A549 (cell line): Measurements from ENCODE around the gene SMYD4. TPM values are rescaled to one million over a fixed set of nuclear protein-coding genes. Genes with fewer than 3 reads are reported as not detected.

Experiments used
- ATAC-seq, 2 experiments: fragments of 200-7000 bp in 1 of 2; fragments of >200 bp in 1 of 2; cut with Nextera tagmentation in 1 of 2; cut with Tn5 transposase in 1 of 2; 3 replicates each; pipeline versions ENCODE4 v1.8.0 to v1.9.1; 2018 to 2020; ENCODE audit warnings: mild to moderate bottlenecking in 1 of 2, moderate library complexity in 1 of 2
- CTCF ChIA-PET: fragments of 300-600 bp; sonication (Branson Sonifier 250); formaldehyde crosslinking; extraction: SDS; loops from one replicate; lab custom pipeline; 2021; ENCODE audit warnings: antibody characterized with exemption, inconsistent platforms; lab: Yijun Ruan, JAX
- POLR2A ChIA-PET: fragments of 350-600 bp; formaldehyde crosslinking; extraction: SDS; loops from one replicate; lab custom pipeline; 2021; ENCODE audit warnings: antibody characterized with exemption, inconsistent platforms; lab: Yijun Ruan, JAX
- DNase-seq, 2 experiments: peaks; one replicate each; pipeline versions ENCODE4 v3.0.0 to v3.0.0-alpha.2; 2011 to 2016; ENCODE audit warnings: low read depth in 1 of 2, low spot score in 1 of 2
- FAIRE-seq: peaks from 2 replicates; lab custom pipeline; 2011; peaks lifted over from hg19 to GRCh38; lab: Jason Lieb, UNC
- H3K27ac ChIP-seq, 2 experiments: fragments of >200 bp; sonication (Bioruptor Twin); formaldehyde crosslinking; 3 replicates each; pipeline ENCODE4 v1.5.1; 2016 to 2017
- H3K4me1 ChIP-seq: fragments of >200 bp; sonication (Bioruptor Twin); formaldehyde crosslinking; 3 replicates; pipeline ENCODE4 v1.6.1; 2016
- H3K4me2 ChIP-seq: fragments of >200 bp; sonication (Bioruptor Twin); formaldehyde crosslinking; 3 replicates; pipeline ENCODE4 v1.6.1; 2016
- H3K4me3 ChIP-seq: fragments of >200 bp; sonication (Bioruptor Twin); formaldehyde crosslinking; 3 replicates; pipeline ENCODE4 v1.5.1; 2016
- H3K9me3 ChIP-seq: fragments of >200 bp; sonication (Bioruptor Twin); formaldehyde crosslinking; 3 replicates; pipeline ENCODE4 v1.6.1; 2016
- BHLHE40 ChIP-seq: IDR thresholded peaks from 2 replicates; pipeline ENCODE4 v1.6.1; 2012; ENCODE audit warnings: low read depth, low read length, inconsistent platforms
- CBX2 ChIP-seq: fragments of 200-600 bp; sonication (generic); IDR thresholded peaks from 2 replicates; pipeline ENCODE4 v1.6.1; 2016; ENCODE audit warnings: low read depth, mild to moderate bottlenecking, borderline replicate concordance
- CBX8 ChIP-seq: fragments of 200-600 bp; sonication (generic); IDR thresholded peaks from 2 replicates; pipeline ENCODE4 v1.6.1; 2016
- FOSB ChIP-seq: fragments of 250-450 bp; sonication (Bioruptor Pico); IDR thresholded peaks from 2 replicates; pipeline ENCODE4 v1.5.0; 2020; ENCODE audit warnings: mild to moderate bottlenecking, moderate library complexity
- FOXS1 ChIP-seq: fragments of 250-450 bp; sonication (Bioruptor Pico); IDR thresholded peaks from 2 replicates; pipeline ENCODE4 v1.5.0; 2020; ENCODE audit warnings: mild to moderate bottlenecking, moderate library complexity
- GATA3 ChIP-seq: IDR thresholded peaks from 2 replicates; pipeline ENCODE4 v1.6.1; 2012; ENCODE audit warnings: borderline replicate concordance
- HEYL ChIP-seq: fragments of 250-450 bp; sonication (Bioruptor Pico); IDR thresholded peaks from 2 replicates; pipeline ENCODE4 v1.8.0; 2021; ENCODE audit warnings: mild to moderate bottlenecking, moderate library complexity
- HOXB13 ChIP-seq: fragments of 250-450 bp; sonication (Bioruptor Pico); IDR thresholded peaks from 2 replicates; pipeline ENCODE4 v1.5.0; 2020; ENCODE audit warnings: low read depth, mild to moderate bottlenecking, moderate library complexity
- JUN ChIP-seq, 2 experiments: fragments of >200 bp; sonication (Bioruptor Twin); formaldehyde crosslinking; IDR thresholded peaks; 2 replicates in 1 of 2; 3 replicates in 1 of 2; pipeline ENCODE4 v1.6.1; 2016 to 2017
- JUNB ChIP-seq: fragments of >200 bp; sonication (Bioruptor Twin); formaldehyde crosslinking; IDR thresholded peaks from 2 replicates; pipeline ENCODE4 v1.6.1; 2016
- NPAS2 ChIP-seq: fragments of 250-450 bp; sonication (Bioruptor Pico); IDR thresholded peaks from 2 replicates; pipeline ENCODE4 v1.8.0; 2022; ENCODE audit warnings: mild to moderate bottlenecking, moderate library complexity, borderline replicate concordance
- NR3C1 ChIP-seq: fragments of >200 bp; sonication (Bioruptor Twin); formaldehyde crosslinking; IDR thresholded peaks from 3 replicates; pipeline ENCODE4 v1.6.1; 2017
- RAD21 ChIP-seq, 2 experiments: fragments of >200 bp in 1 of 2; sonication (Bioruptor Twin) in 1 of 2; formaldehyde crosslinking in 1 of 2; IDR thresholded peaks in 1 of 2; conservative IDR thresholded peaks in 1 of 2; 2 replicates in 1 of 2; 3 replicates in 1 of 2; pipeline ENCODE4 v1.6.1; 2012 to 2018; ENCODE audit warnings: inconsistent platforms in 1 of 2
- WGBS: methylation state at CpG from one replicate; pipeline ENCODE4 v1.1.6; 2017; ENCODE audit errors: missing lambda C conversion rate; 5-methylcytosine and 5-hydroxymethylcytosine counted together
- polyA plus RNA-seq, 4 experiments: library from polyadenylated mRNA; depleted of rRNA in 3 of 4; stranded (reverse); fragments of >200 nt; fragmentation: RNase III in 1 of 4; extraction: RNeasy Plus Mini Kit Qiagen cat#74134 plus additional on column Dnase treatment in 1 of 4; gene quantifications; 2 replicates in 3 of 4; 3 replicates in 1 of 4; pipeline ENCODE4 v1.2.3, GENCODE V29; 2011 to 2017
- TF ChIP-seq, protein P1 (sequence below): fragments of 200-600 bp; sonication (generic); IDR thresholded peaks from 2 replicates; pipeline ENCODE4 v1.6.1; 2016; ENCODE audit warnings: antibody characterized with exemption, mild to moderate bottlenecking, moderate library complexity
- TF ChIP-seq, protein P2 (sequence below): fragments of 250-450 bp; sonication (Bioruptor Pico); IDR thresholded peaks from 2 replicates; pipeline ENCODE4 v1.5.0; 2021; ENCODE audit warnings: mild to moderate bottlenecking, moderate library complexity, borderline replicate concordance
- TF ChIP-seq, protein P3 (sequence below): fragments of 250-450 bp; sonication (Bioruptor Pico); IDR thresholded peaks from 2 replicates; pipeline ENCODE4 v1.5.0; 2020; ENCODE audit warnings: low read depth, mild to moderate bottlenecking, moderate library complexity
- TF ChIP-seq, protein P4 (sequence below): IDR thresholded peaks from 2 replicates; pipeline ENCODE4 v1.6.1; 2012

The SMYD4 gene
- polyA plus RNA-seq, 2 of the 4 experiments (the other 2 are of a cell fraction): 11.1 to 12.1 TPM

DNA sequence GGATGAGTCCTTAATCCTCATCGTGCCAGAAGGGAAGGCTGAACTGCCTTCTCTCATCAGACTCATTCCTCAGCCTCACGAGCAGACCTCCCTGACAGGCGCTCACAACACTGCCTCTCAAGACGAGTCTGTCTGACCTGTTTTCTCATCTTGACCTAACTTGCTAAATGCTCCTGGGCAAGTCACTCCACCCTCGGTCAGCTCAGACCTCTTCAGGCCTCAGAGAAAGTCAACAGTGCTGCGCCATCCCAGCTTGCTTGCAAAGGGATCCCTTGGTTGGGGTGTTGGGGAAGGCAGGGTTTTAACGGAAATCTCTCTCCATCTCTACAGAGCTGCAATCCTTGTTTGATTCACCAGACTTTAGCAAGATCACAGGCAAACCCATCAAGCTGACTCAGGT lies 52.8 kb downstream of the SMYD4 start (continued):
- TF ChIP-seq, protein P1, sequence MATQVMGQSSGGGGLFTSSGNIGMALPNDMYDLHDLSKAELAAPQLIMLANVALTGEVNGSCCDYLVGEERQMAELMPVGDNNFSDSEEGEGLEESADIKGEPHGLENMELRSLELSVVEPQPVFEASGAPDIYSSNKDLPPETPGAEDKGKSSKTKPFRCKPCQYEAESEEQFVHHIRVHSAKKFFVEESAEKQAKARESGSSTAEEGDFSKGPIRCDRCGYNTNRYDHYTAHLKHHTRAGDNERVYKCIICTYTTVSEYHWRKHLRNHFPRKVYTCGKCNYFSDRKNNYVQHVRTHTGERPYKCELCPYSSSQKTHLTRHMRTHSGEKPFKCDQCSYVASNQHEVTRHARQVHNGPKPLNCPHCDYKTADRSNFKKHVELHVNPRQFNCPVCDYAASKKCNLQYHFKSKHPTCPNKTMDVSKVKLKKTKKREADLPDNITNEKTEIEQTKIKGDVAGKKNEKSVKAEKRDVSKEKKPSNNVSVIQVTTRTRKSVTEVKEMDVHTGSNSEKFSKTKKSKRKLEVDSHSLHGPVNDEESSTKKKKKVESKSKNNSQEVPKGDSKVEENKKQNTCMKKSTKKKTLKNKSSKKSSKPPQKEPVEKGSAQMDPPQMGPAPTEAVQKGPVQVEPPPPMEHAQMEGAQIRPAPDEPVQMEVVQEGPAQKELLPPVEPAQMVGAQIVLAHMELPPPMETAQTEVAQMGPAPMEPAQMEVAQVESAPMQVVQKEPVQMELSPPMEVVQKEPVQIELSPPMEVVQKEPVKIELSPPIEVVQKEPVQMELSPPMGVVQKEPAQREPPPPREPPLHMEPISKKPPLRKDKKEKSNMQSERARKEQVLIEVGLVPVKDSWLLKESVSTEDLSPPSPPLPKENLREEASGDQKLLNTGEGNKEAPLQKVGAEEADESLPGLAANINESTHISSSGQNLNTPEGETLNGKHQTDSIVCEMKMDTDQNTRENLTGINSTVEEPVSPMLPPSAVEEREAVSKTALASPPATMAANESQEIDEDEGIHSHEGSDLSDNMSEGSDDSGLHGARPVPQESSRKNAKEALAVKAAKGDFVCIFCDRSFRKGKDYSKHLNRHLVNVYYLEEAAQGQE: no peak
- no peak for TF ChIP-seq HOXB13
- TF ChIP-seq, all 56 proteins: peak for 0

DNA sequence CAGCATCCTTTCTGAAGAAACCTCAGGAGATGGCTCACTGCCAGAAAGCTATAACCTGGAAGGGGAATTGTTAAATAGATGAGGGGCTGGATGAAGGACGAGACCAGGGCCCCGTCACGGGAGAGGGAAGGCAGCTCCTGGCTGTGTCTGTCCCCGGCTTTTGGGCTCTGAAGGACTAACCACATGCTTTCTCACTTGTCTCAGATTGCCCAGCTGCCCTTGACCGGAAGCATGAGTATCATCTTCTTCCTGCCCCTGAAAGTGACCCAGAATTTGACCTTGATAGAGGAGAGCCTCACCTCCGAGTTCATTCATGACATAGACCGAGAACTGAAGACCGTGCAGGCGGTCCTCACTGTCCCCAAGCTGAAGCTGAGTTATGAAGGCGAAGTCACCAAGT lies 53.4 kb downstream of the SMYD4 start:
- ATAC-seq: no peak
- no peak overlapping the region for H3K4me3 ChIP-seq
- FAIRE-seq: no peak
- no peaks in the 10 kb centered on the region for H3K4me1 ChIP-seq
- POLR2A ChIA-PET: no interaction called here
- H3K9me3 ChIP-seq: no peaks in the 10 kb centered on the region
- no peak overlapping the region for H3K4me2 ChIP-seq
- DNase-seq: no peak
- no peak overlapping the region for H3K27ac ChIP-seq
- CTCF ChIA-PET: interaction anchor here (0.9 to 28.6 kb wide), 5 partner anchors 8 to 54 kb away, joined by 3 to 591 read pairs (median 5); partner anchors contain the start of gene WDR81
- no peak for TF ChIP-seq GATA3
- no peak for TF ChIP-seq BHLHE40
- TF ChIP-seq, protein P2, sequence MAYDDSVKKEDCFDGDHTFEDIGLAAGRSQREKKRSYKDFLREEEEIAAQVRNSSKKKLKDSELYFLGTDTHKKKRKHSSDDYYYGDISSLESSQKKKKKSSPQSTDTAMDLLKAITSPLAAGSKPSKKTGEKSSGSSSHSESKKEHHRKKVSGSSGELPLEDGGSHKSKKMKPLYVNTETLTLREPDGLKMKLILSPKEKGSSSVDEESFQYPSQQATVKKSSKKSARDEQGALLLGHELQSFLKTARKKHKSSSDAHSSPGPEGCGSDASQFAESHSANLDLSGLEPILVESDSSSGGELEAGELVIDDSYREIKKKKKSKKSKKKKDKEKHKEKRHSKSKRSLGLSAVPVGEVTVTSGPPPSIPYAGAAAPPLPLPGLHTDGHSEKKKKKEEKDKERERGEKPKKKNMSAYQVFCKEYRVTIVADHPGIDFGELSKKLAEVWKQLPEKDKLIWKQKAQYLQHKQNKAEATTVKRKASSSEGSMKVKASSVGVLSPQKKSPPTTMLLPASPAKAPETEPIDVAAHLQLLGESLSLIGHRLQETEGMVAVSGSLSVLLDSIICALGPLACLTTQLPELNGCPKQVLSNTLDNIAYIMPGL (CRISPR knock-in tag): no peak
- no peak for TF ChIP-seq JUN (IDR thresholded peaks at IDR 0.05)
- TF ChIP-seq, protein P1: no peak
- no peak for TF ChIP-seq JUNB
- TF ChIP-seq CBX2: no peak
- TF ChIP-seq, protein P3, sequence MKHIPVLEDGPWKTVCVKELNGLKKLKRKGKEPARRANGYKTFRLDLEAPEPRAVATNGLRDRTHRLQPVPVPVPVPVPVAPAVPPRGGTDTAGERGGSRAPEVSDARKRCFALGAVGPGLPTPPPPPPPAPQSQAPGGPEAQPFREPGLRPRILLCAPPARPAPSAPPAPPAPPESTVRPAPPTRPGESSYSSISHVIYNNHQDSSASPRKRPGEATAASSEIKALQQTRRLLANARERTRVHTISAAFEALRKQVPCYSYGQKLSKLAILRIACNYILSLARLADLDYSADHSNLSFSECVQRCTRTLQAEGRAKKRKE: no peak
- no peak for TF ChIP-seq FOXS1 (CRISPR knock-in tag)
- TF ChIP-seq, protein P4, sequence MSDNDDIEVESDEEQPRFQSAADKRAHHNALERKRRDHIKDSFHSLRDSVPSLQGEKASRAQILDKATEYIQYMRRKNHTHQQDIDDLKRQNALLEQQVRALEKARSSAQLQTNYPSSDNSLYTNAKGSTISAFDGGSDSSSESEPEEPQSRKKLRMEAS: no peak
- no peak for TF ChIP-seq NR3C1
- TF ChIP-seq CBX8: no peak
- no peak for TF ChIP-seq FOSB (CRISPR knock-in tag)
- no peak for TF ChIP-seq NPAS2 (CRISPR knock-in tag)
- no peak for TF ChIP-seq HEYL (CRISPR knock-in tag)
- TF ChIP-seq HOXB13: no peak
- TF ChIP-seq RAD21 (conservative IDR thresholded peaks at IDR 0.05 in 1 of 2, IDR thresholded peaks at IDR 0.05 in 1 of 2): no peak
- TF ChIP-seq, all 56 proteins: peak for 0
- 91% methylated on average over 10 of the region's 10 CpGs for WGBS
